GM12872 (cell line): Measurements from ENCODE around the gene TARS2.

Experiments used
- TF ChIP-seq, protein P1 (sequence below): IDR thresholded peaks from 3 replicates; pipeline ENCODE4 v1.5.1; 2011; ENCODE audit warnings: low read depth, mild to moderate bottlenecking, low read length, moderate library complexity; ENCODE audit not compliant: insufficient read depth

Gene TARS2

DNA sequence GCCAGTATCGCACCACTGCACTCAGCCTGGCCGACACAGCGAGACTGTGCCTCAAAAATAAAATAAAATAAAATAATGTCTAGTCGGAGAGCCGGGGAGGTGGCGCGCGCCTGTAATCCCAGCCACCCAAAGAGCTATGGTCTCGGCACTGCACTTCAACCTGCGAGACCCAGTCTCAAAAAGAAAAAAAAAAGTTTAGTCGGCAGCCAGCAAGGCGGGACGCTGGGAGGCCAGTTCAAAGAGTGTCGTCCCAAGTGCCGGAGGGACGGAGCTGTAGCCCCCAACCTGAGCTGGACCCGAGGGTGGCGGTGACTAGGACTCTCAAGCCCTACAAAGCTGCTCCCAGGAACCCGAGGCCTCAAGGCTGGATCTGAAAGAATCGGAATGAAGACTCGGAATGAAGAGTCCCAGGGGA, 27.7 kb downstream of the TARS2 start:
- TF ChIP-seq, protein P1, sequence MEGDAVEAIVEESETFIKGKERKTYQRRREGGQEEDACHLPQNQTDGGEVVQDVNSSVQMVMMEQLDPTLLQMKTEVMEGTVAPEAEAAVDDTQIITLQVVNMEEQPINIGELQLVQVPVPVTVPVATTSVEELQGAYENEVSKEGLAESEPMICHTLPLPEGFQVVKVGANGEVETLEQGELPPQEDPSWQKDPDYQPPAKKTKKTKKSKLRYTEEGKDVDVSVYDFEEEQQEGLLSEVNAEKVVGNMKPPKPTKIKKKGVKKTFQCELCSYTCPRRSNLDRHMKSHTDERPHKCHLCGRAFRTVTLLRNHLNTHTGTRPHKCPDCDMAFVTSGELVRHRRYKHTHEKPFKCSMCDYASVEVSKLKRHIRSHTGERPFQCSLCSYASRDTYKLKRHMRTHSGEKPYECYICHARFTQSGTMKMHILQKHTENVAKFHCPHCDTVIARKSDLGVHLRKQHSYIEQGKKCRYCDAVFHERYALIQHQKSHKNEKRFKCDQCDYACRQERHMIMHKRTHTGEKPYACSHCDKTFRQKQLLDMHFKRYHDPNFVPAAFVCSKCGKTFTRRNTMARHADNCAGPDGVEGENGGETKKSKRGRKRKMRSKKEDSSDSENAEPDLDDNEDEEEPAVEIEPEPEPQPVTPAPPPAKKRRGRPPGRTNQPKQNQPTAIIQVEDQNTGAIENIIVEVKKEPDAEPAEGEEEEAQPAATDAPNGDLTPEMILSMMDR, result no peak

DNA sequence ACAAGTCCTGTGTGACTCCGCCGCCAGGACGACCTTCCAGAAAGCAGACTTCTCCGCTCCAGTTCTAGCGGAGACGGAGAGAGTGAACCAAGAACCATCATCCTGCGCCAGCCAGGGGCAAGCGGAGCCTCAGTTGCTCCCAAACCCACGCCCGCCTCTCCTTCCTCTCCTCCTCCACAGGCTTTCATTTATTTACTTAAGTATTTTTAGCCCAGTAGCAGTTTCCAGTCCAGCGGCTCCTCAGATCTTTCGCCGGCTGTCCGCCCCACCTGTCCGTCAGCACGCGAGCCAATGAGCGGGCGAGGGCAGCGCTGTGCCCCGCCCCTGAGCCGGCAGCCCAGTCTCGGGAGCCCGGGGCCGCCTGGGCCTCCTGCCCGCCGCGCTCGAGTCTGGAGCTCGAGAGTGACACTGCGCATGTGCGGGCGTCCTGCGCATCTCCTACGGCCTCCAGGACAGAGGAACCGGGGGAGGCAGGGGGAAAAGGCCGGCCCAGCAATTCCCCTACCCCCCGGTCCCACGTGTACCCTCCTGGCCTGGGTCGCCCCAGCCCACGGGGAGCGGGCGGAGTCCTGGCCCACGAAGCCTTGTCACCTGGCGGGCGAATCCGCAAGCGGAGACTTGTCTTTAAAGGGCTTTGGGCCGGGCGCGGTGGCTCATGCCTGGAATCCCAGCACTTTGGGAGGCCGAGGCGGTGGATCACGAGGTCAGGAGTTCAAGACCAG, 28.3 kb downstream of the TARS2 start, which contains the start of gene FALEC:
TSS of gene FALEC (plus strand) at position 425 of the 722 bp plus-strand sequence.
- TF ChIP-seq, protein P1, result 0 out of 3 replicates have a peak, but pooled peaks have one; percentile 1

DNA sequence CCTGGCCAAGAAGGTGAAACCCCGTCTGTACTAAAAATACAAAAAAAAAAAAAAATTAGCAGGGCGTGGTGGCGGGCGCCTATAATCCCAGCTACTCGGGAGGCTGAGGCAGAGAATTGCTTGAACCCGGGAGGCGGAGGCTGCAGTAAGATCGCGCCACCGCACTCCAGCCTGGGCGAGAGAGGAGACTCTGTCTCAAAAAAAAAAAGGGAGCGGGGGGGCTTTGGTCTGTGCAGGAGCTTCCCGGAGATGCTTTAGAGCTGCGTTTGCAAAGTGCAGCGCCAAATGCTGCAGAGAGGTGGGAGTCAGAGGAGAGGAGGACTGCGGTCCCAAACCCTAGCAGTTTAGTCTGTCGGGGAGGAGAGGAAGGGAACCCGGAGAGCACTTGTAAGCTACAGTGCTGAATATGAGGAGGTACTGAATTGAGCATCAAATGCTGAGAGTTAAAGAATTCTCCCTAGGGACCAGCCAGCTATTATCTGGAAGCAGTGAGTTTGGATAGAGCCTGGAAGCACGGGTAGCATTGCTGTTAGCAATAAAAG, 28.9 kb downstream of the TARS2 start:
- TF ChIP-seq, protein P1, result no peak

DNA sequence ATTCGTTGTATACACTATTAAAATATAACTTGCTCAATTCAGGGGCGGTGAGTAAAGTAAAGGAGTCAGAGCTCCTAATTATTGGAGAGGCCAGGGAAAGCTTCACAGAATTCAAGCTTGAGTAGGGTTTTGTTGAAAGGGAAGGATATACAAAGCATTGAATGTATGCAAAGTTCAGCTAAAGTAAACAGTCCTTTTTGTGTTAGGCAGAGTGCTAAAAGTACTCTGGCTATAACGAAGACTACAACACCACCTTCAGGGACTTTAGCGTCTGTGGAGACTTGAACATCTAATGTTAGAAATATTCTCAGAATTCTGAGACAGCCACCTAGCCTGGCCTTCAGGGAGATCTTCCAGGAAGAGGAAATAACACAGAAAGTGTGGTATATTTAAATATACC, 29.4 kb downstream of the TARS2 start:
- TF ChIP-seq, protein P1, result no peak

DNA sequence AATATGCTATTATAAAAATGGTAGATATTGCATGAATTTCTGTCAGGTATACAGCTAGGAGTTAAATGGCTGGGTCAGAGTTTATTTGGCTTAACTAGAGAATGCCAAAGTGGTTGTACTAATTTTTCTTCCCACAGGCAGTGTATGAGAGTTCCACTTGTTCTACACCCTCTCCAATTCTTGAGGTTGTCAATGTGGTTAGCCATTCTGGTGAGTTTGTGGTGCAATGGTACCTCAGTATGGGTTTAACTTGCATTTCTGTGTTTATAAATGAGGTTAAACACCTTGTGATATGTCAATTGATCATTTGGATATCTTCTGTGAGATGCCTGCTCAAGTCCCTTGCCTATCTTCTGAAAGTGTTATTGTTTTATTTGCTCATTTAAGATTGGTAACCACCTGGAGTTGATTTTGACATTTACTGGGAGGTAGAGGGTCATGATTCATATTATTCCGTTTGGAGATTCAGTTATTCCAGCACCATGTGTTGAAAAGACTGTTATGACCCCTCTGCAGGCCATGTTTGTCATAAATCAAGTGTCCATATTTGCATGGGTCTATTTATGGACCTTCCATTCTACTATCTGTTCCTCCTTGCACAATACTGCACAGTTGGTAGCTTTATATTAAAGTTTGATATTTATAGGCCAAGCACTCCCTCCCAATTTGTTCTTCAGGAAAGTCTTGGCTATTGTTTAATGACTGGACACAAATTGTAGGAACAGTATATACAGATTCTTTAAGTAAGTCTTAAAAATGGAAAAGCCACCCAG, 34.2 kb downstream of the TARS2 start:
- TF ChIP-seq, protein P1, result no peak

DNA sequence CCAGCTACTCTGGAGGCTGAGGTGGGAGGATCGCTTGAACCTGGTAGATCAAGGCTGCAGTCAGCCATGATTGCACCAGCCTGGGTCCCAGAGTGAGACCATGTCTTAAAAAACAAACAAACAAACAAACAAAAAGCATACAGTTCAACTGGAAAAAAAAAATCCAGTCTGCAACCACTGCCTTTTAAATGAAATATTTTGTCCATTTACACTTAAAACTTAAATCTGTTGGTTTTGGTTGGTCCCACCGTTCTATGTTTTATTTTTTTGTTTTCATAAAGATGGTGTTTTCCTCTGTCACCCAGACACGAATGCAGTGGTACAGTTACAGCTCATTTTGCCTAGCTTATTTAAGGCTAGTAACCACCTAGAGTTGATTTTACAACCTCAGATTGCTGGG, 38.1 kb downstream of the TARS2 start:
- TF ChIP-seq, protein P1, result no peak

DNA sequence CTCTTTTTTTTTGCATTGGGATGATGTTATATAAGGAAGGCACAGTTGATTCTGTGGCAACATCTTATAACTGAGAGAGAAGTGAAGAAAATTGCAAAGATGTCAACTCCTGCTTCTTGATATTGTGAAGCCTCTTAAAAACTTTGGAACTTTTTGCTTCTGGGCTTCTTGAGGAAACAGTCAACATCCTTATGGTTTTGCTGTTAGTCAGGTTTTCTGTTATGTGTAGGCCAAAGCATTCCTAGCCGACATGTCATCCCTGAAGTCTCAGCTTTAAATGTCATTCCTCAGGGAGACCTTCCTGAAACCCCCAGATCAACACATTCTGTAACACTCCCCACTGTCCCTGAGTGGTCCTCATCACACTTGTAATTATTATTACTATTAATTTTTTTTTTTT, 41.0 kb downstream of the TARS2 start:
- TF ChIP-seq, protein P1, result no peak
